ENCODE results near the gene ARHGAP6. TPM values are rescaled to one million over a fixed set of nuclear protein-coding genes. Genes with fewer than 3 reads are reported as not detected.

ARHGAP6 gene
- total RNA-seq, 1 experiment from 2014 or later = 0.07 TPM

GRCh38 chrX:11151799-11152559 is 513.7 kb downstream of the ARHGAP6 start:
- no peak overlapping the region for H2AFZ ChIP-seq (ENCODE audit: low read length)
- H3K79me2 ChIP-seq (ENCODE audit: insufficient read depth, low read length) = no peaks in the 10 kb centered on the region
- no peak overlapping the region for H3K56ac ChIP-seq (ENCODE audit: insufficient read length, low read depth, low read length)
- Mint-ChIP-seq H3K27me3 (ENCODE audit: low read depth) (no peaks in the 10 kb centered on the region; the same call in 1 of the 2 replicates), H3K36me3 (ENCODE audit: insufficient read depth in 1 of 3, low read depth in 3 of 3) (peaks cover 0 to 1% (median 0%) of the 10 kb centered on the region in 3 experiments; a peak in 2 of 7 replicates), H3K9me3 (peaks cover 46 to 56% of the 10 kb centered on the region in 2 experiments), H3K4me3 (no peak overlapping the region), H3K4me1 (peaks cover 0 to 6% of the 10 kb centered on the region in 2 experiments; a peak in 3 of 4 replicates), H3K27ac (no peak overlapping the region)
- H3K79me1 ChIP-seq (ENCODE audit: insufficient read depth, low read depth, low read length, poor library complexity, severe bottlenecking) = no peaks in the 10 kb centered on the region
- H2BK12ac ChIP-seq (ENCODE audit: insufficient read length, low read depth, low read length) = no peak overlapping the region
- H3K4me2 ChIP-seq (ENCODE audit: insufficient read depth, insufficient read length, low read length) = no peak overlapping the region
- no peak overlapping the region for H3K23ac ChIP-seq (ENCODE audit: insufficient read length, low read depth, low read length)
- no peak overlapping the region for H2BK20ac ChIP-seq (ENCODE audit: low read depth, low read length, poor library complexity, severe bottlenecking)
- no peaks in the 10 kb centered on the region for H3K4me1 ChIP-seq (ENCODE audit: insufficient read depth, low read length)
- no peaks in the 10 kb centered on the region for H3K27me3 ChIP-seq (ENCODE audit: insufficient read depth, low read length)
- no peak overlapping the region for H2BK15ac ChIP-seq (ENCODE audit: low read depth, low read length)
- no peak overlapping the region for H2BK120ac ChIP-seq (ENCODE audit: low read depth, low read length, poor library complexity, severe bottlenecking)
- H4K8ac ChIP-seq (replicated peaks; ENCODE audit: insufficient read length, low read depth, low read length) = no peak overlapping the region
- no peak overlapping the region for H3K27ac ChIP-seq (ENCODE audit: insufficient read length, low read depth, low read length)
- WGBS (ENCODE audit: extremely low coverage, insufficient read length, low lambda C conversion rate) = no CpG with 5 or more reads among the region's 4 CpGs
- TF ChIP-seq CTCF (conservative IDR thresholded peaks at IDR 0.05) = no peak
- H4K5ac ChIP-seq (ENCODE audit: insufficient read length, low read depth, low read length) = no peak overlapping the region
- H3K4ac ChIP-seq (ENCODE audit: low read depth, low read length) = no peak overlapping the region
- no peaks in the 10 kb centered on the region for H3K9me3 ChIP-seq (ENCODE audit: control insufficient read depth, low read depth, low read length)
- no peak overlapping the region for H3K18ac ChIP-seq (ENCODE audit: insufficient read length, low read depth, low read length)
- no peak for DNase-seq
- no peak overlapping the region for H2AK5ac ChIP-seq (ENCODE audit: insufficient read length, low read length)
- H3K9ac ChIP-seq (ENCODE audit: extremely low read depth, insufficient read length, low read length) = no peak overlapping the region
- no peaks in the 10 kb centered on the region for H4K20me1 ChIP-seq (ENCODE audit: control insufficient read depth, insufficient read depth, insufficient read length)
- no peaks in the 10 kb centered on the region for H3K23me2 ChIP-seq (ENCODE audit: insufficient read length, low read depth, low read length, poor library complexity, severe bottlenecking)
- no peak overlapping the region for H2BK5ac ChIP-seq (ENCODE audit: insufficient read length, low read length)
- no peak overlapping the region for H4K91ac ChIP-seq (ENCODE audit: insufficient read length, low read depth, low read length)
- no peak overlapping the region for H3K14ac ChIP-seq (ENCODE audit: insufficient read depth, low read length)
- H3T11ph ChIP-seq (ENCODE audit: low read length) = no peak overlapping the region

All from H9 (cell line).